SK-N-SH (cell line): ENCODE results near the gene PLD4. TPM values are rescaled to one million over a fixed set of nuclear protein-coding genes. Genes with fewer than 3 reads are reported as not detected.

ENCODE experiments used
- CTCF ChIA-PET: fragments of 300-600, 350-600 bp; formaldehyde crosslinking; extraction: SDS; loops from one replicate; lab custom pipeline; 2021; lab: Yijun Ruan, JAX
- POLR2A ChIA-PET: fragments of 350-600 bp; sonication (Branson Sonifier 250); formaldehyde crosslinking; extraction: SDS; loops from one replicate; lab custom pipeline; 2020; ENCODE audit warnings: antibody characterized with exemption, inconsistent platforms; lab: Yijun Ruan, JAX
- DNase-seq: peaks from one replicate; pipeline ENCODE4 v3.0.0; 2012
- H2AFZ ChIP-seq: fragments of 200-600 bp; sonication (generic); 2 replicates; pipeline ENCODE4 v1.8.1; 2016; ENCODE audit warnings: antibody characterized with exemption, mild to moderate bottlenecking, low read depth
- H3F3A ChIP-seq: fragments of 200-600 bp; sonication (generic); replicated peaks from 2 replicates; pipeline ENCODE3; 2016; ENCODE audit warnings: antibody characterized with exemption, mild to moderate bottlenecking; ENCODE audit not compliant: insufficient read depth
- H3K27ac ChIP-seq, 2 experiments: fragments of 200-500 bp in 1 of 2; fragments of 200-600 bp in 1 of 2; sonication (Bioruptor generic) in 1 of 2; sonication (generic), shearing (Covaris generic) in 1 of 2; 2 replicates each; pipeline versions ENCODE4 v1.5.1 to v1.6.1; 2014 to 2016; ENCODE audit warnings: low read depth in 2 of 2, inconsistent platforms in 1 of 2, low read length in 1 of 2, mild to moderate bottlenecking in 1 of 2, mixed read lengths in 1 of 2
- H3K27me3 ChIP-seq: fragments of 200-600 bp; sonication (generic), shearing (Covaris generic); 2 replicates; pipeline ENCODE4 v1.6.1; 2016; ENCODE audit warnings: mixed run types; ENCODE audit not compliant: insufficient read depth
- H3K36me3 ChIP-seq, 2 experiments: fragments of 200-500 bp in 1 of 2; fragments of 200-600 bp in 1 of 2; sonication (Bioruptor generic) in 1 of 2; sonication (generic) in 1 of 2; replicated peaks in 1 of 2; 2 replicates each; pipeline versions ENCODE3 to v1.5.1; 2014 to 2016; ENCODE audit warnings: low read length in 1 of 2, mild to moderate bottlenecking in 1 of 2; ENCODE audit not compliant: insufficient read depth in 2 of 2, control insufficient read depth in 1 of 2
- H3K4me1 ChIP-seq, 2 experiments: fragments of 200-500 bp in 1 of 2; fragments of 200-600 bp in 1 of 2; sonication (Bioruptor generic) in 1 of 2; sonication (generic), shearing (Covaris generic) in 1 of 2; 2 replicates each; pipeline versions ENCODE4 v1.5.1 to v1.6.1; 2014 to 2016; ENCODE audit warnings: low read depth in 1 of 2, low read length in 1 of 2, mixed run types in 1 of 2; ENCODE audit not compliant: insufficient read depth in 2 of 2, control insufficient read depth in 1 of 2
- H3K4me2 ChIP-seq: fragments of 200-600 bp; sonication (generic), shearing (Covaris generic); 2 replicates; pipeline ENCODE4 v1.6.1; 2017; ENCODE audit warnings: mixed run types
- H3K4me3 ChIP-seq, 2 experiments: fragments of 200-500 bp in 1 of 2; fragments of 200-600 bp in 1 of 2; sonication (Bioruptor generic) in 1 of 2; sonication (generic), shearing (Covaris generic) in 1 of 2; 2 replicates each; pipeline versions ENCODE4 v1.5.1 to v1.8.1; 2014 to 2016; ENCODE audit warnings: low read depth in 2 of 2, inconsistent platforms in 1 of 2, low read length in 1 of 2, mild to moderate bottlenecking in 1 of 2, mixed read lengths in 1 of 2, moderate library complexity in 1 of 2
- H3K79me2 ChIP-seq: fragments of 200-600 bp; sonication (generic); 2 replicates; pipeline ENCODE4 v1.8.1; 2017; ENCODE audit warnings: mild to moderate bottlenecking; ENCODE audit not compliant: insufficient read depth
- H3K9ac ChIP-seq: fragments of 200-600 bp; sonication (generic); 2 replicates; pipeline ENCODE4 v1.6.1; 2017; ENCODE audit warnings: mixed run types
- H3K9me2 ChIP-seq: fragments of 200-600 bp; sonication (generic); 2 replicates; pipeline ENCODE4 v1.6.1; 2017; ENCODE audit warnings: mixed run types
- H3K9me3 ChIP-seq: fragments of 200-600 bp; sonication (generic); 2 replicates; pipeline ENCODE4 v1.6.1; 2017; ENCODE audit warnings: mixed run types, mild to moderate bottlenecking, moderate library complexity
- H4K20me1 ChIP-seq: fragments of 200-600 bp; sonication (generic); 2 replicates; pipeline ENCODE4 v1.6.1; 2017; ENCODE audit warnings: mild to moderate bottlenecking, mixed run types; ENCODE audit not compliant: insufficient read depth
- CHD2 ChIP-seq: fragments of 150-350 bp; IDR thresholded peaks from 2 replicates; pipeline ENCODE4 v1.6.1; 2018; ENCODE audit warnings: low read length; ENCODE audit not compliant: partially characterized antibody
- EP300 ChIP-seq, 2 experiments: IDR thresholded peaks; 2 replicates each; pipeline versions ENCODE4 v1.4.0 to v1.6.1; 2012; ENCODE audit warnings: borderline replicate concordance in 1 of 2, low read depth in 1 of 2, low read length in 1 of 2
- EZH2phosphoT487 ChIP-seq: fragments of 200-600 bp; sonication (generic); IDR thresholded peaks from 2 replicates; pipeline ENCODE4 v1.6.1; 2017; ENCODE audit warnings: low read depth, mixed run types, mild to moderate bottlenecking, antibody characterized with exemption, moderate library complexity, borderline replicate concordance
- FOSL2 ChIP-seq: IDR thresholded peaks from 2 replicates; pipeline ENCODE4 v1.4.0; 2012; ENCODE audit warnings: low read depth, mild to moderate bottlenecking, moderate library complexity, borderline replicate concordance
- FOXJ3 ChIP-seq: sonication (generic); formaldehyde crosslinking; IDR thresholded peaks from 2 replicates; pipeline ENCODE4 v1.5.1; 2020; ENCODE audit warnings: mild to moderate bottlenecking, missing genetic modification reagents
- GABPA ChIP-seq: IDR thresholded peaks from 2 replicates; pipeline ENCODE4 v1.4.0; 2012; ENCODE audit warnings: low read depth, mild to moderate bottlenecking
- IRF3 ChIP-seq: fragments of 150-350 bp; IDR thresholded peaks from 2 replicates; pipeline ENCODE4 v1.6.1; 2016; ENCODE audit warnings: mild to moderate bottlenecking, low read depth, low read length
- MXI1 ChIP-seq: IDR thresholded peaks from 2 replicates; pipeline ENCODE4 v1.6.1; 2012; ENCODE audit warnings: mild to moderate bottlenecking, low read depth, low read length, improper control_type of control experiment
- POLR2AphosphoS5 ChIP-seq: IDR thresholded peaks from 2 replicates; pipeline ENCODE4 v1.6.1; 2012; ENCODE audit warnings: low read depth, low read length
- REST ChIP-seq: IDR thresholded peaks from 2 replicates; pipeline ENCODE4 v1.6.1; 2012; ENCODE audit warnings: mild to moderate bottlenecking, low read depth, low read length, moderate library complexity
- RXRA ChIP-seq: IDR thresholded peaks from 2 replicates; pipeline ENCODE4 v1.4.0; 2012; ENCODE audit warnings: low read depth, mild to moderate bottlenecking, borderline replicate concordance
- SMC3 ChIP-seq: IDR thresholded peaks from 2 replicates; pipeline ENCODE4 v1.6.1; 2012; ENCODE audit warnings: low read depth, low read length, improper control_type of control experiment
- TAF1 ChIP-seq: IDR thresholded peaks from 2 replicates; pipeline ENCODE4 v1.6.1; 2012; ENCODE audit warnings: low read depth, mild to moderate bottlenecking, low read length, moderate library complexity, borderline replicate concordance
- TCF12 ChIP-seq: IDR thresholded peaks from 2 replicates; pipeline ENCODE4 v1.4.0; 2012
- TEAD4 ChIP-seq: IDR thresholded peaks from 2 replicates; pipeline ENCODE4 v1.4.0; 2012; ENCODE audit warnings: mild to moderate bottlenecking, borderline replicate concordance; ENCODE audit not compliant: insufficient read depth
- YY1 ChIP-seq: IDR thresholded peaks from 2 replicates; pipeline ENCODE4 v1.4.0; 2012; ENCODE audit warnings: low read depth, mild to moderate bottlenecking
- WGBS: methylation state at CpG from one replicate; pipeline ENCODE4 v1.1.6; 2017; ENCODE audit warnings: low lambda C conversion rate; 5-methylcytosine and 5-hydroxymethylcytosine counted together
- polyA plus RNA-seq, 3 experiments: library from polyadenylated mRNA; depleted of rRNA; stranded (reverse); fragments of >200 nt; gene quantifications; 2 replicates each; pipeline ENCODE4 v1.2.3, GENCODE V29; 2012
- TF ChIP-seq, protein P1 (sequence below): fragments of 150-350 bp; IDR thresholded peaks from 2 replicates; pipeline ENCODE4 v1.6.1; 2017; ENCODE audit warnings: antibody characterized with exemption, low read length, low read depth, borderline replicate concordance
- TF ChIP-seq, protein P2 (sequence below): IDR thresholded peaks from 2 replicates; pipeline ENCODE4; 2012

Gene PLD4
- polyA plus RNA-seq, 1 of the 3 experiments (the other 2 are of a cell fraction), result 0.02 TPM

GRCh38 chr14:104937694-104938365 is 13.2 kb downstream of the PLD4 start:
- H3K4me3 ChIP-seq, result no peak overlapping the region
- WGBS, result 55% methylated on average over 11 of the region's 11 CpGs
- no peaks in the 10 kb centered on the region for H3K79me2 ChIP-seq
- H3F3A ChIP-seq, result peaks cover 3% of the 10 kb centered on the region
- H3K9me3 ChIP-seq, result no peaks in the 10 kb centered on the region
- no peak for DNase-seq
- H3K27ac ChIP-seq, result no peak overlapping the region
- no peak overlapping the region for H2AFZ ChIP-seq
- peaks cover 0 to 5% of the 10 kb centered on the region in 2 experiments; a peak in 1 of 4 replicates for H3K4me1 ChIP-seq
- no peaks in the 10 kb centered on the region for H4K20me1 ChIP-seq
- peaks cover 7 to 24% of the 10 kb centered on the region in 2 experiments for H3K36me3 ChIP-seq
- H3K4me2 ChIP-seq, result no peak overlapping the region
- H3K9ac ChIP-seq, result no peak overlapping the region
- TF ChIP-seq POLR2AphosphoS5, result 0 out of 2 replicates have a peak, but pooled peaks have one; percentile 31
- TF ChIP-seq MXI1, result no peak
- TF ChIP-seq TCF12, result no peak
- TF ChIP-seq, all 33 proteins: peak for 1
- Histone ChIP-seq H3K9me2 (no peaks in the 10 kb centered on the region), H3K27me3 (no peaks in the 10 kb centered on the region)
- POLR2A ChIA-PET, result no interaction called here
- CTCF ChIA-PET, result interaction anchor here (0.6 to 1.9 kb wide), 3 partner anchors 37 to 214 kb away, joined by 3 to 9 read pairs (median 7); no protein-coding TSS in a partner anchor

GRCh38 chr14:104938436-104938835 is 13.8 kb downstream of the PLD4 start:
- H3K9ac ChIP-seq, result no peak overlapping the region
- peaks cover 7 to 24% of the 10 kb centered on the region in 2 experiments for H3K36me3 ChIP-seq
- ChIA-PET CTCF (interaction anchor here (2.4 kb wide), 1 partner anchor 107 kb away, joined by 12 read pairs; no protein-coding TSS in a partner anchor), POLR2A (no interaction called here)
- no peaks in the 10 kb centered on the region for H3K79me2 ChIP-seq
- no peaks in the 10 kb centered on the region for H4K20me1 ChIP-seq
- no peaks in the 10 kb centered on the region for H3K27me3 ChIP-seq
- 81% methylated on average over 2 of the region's 2 CpGs for WGBS
- peaks cover 3% of the 10 kb centered on the region for H3F3A ChIP-seq
- H3K4me1 ChIP-seq, result peaks cover 0 to 5% of the 10 kb centered on the region in 2 experiments; a peak in 1 of 4 replicates
- TF ChIP-seq RXRA, result no peak
- TF ChIP-seq YY1, result no peak
- no peak for TF ChIP-seq TAF1
- TF ChIP-seq EZH2phosphoT487, result no peak
- TF ChIP-seq TCF12, result no peak
- no peak for TF ChIP-seq EP300 (IDR thresholded peaks at IDR 0.05; ENCODE audit: borderline replicate concordance in 1 of 2, low read depth in 1 of 2, low read length in 1 of 2)
- TF ChIP-seq, protein P1, sequence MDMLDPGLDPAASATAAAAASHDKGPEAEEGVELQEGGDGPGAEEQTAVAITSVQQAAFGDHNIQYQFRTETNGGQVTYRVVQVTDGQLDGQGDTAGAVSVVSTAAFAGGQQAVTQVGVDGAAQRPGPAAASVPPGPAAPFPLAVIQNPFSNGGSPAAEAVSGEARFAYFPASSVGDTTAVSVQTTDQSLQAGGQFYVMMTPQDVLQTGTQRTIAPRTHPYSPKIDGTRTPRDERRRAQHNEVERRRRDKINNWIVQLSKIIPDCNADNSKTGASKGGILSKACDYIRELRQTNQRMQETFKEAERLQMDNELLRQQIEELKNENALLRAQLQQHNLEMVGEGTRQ, result no peak
- no peak for TF ChIP-seq IRF3
- TF ChIP-seq FOSL2, result no peak
- TF ChIP-seq REST, result no peak
- TF ChIP-seq SMC3, result no peak
- TF ChIP-seq, protein P2, sequence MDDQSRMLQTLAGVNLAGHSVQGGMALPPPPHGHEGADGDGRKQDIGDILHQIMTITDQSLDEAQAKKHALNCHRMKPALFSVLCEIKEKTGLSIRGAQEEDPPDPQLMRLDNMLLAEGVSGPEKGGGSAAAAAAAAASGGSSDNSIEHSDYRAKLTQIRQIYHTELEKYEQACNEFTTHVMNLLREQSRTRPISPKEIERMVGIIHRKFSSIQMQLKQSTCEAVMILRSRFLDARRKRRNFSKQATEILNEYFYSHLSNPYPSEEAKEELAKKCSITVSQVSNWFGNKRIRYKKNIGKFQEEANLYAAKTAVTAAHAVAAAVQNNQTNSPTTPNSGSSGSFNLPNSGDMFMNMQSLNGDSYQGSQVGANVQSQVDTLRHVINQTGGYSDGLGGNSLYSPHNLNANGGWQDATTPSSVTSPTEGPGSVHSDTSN, result no peak
- TF ChIP-seq TEAD4, result no peak
- no peak for TF ChIP-seq MXI1
- TF ChIP-seq CHD2, result no peak
- no peak for TF ChIP-seq FOXJ3 (CRISPR knock-in tag)
- no peak for TF ChIP-seq POLR2AphosphoS5
- TF ChIP-seq GABPA, result no peak
- no peak overlapping the region for H3K4me2 ChIP-seq
- H3K9me3 ChIP-seq, result no peaks in the 10 kb centered on the region
- H3K9me2 ChIP-seq, result no peaks in the 10 kb centered on the region
- DNase-seq, result no peak
- H2AFZ ChIP-seq, result no peak overlapping the region
- H3K4me3 ChIP-seq, result no peak overlapping the region
- H3K27ac ChIP-seq, result no peak overlapping the region
